Measurements from ENCODE around the gene FER. TPM values are rescaled to one million over a fixed set of nuclear protein-coding genes. Genes with fewer than 3 reads are reported as not detected.

Gene FER
- total and polyA plus RNA-seq, 2 of the 8 experiments (the other 6 are each of a cell fraction or from before 2014, with no cell fraction given) = 1.3 to 15.8 TPM

DNA sequence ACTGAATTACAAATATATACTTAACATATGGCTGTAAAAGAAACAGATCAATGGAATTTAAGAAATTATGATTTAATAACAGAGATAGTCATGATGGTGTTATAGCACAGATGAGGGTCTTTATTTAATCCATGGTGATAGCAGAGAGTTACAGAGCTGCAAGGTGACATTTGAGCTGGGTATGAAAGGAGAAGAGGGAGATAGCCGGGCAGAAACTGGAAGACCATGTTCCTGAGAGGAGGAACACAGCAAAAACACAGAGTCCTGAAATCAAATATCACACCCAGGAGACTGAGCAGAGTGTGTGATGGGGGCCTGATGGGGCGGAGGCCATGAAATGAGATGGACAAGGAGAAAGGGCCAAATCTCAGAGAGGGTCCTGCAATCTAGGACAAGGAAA is 498.7 kb downstream of the FER start:
- no peak overlapping the region for H3K56ac ChIP-seq (replicated peaks; ENCODE audit: insufficient read length, low read depth, low read length)
- no peak for TF ChIP-seq POLR2A (IDR thresholded peaks at IDR 0.05; ENCODE audit: control extremely low read depth in 1 of 2, low read depth in 2 of 2, low read length in 2 of 2)
- TF ChIP-seq POLR2AphosphoS5 (IDR thresholded peaks at IDR 0.05; ENCODE audit: low read depth, low read length) = no peak
- TF ChIP-seq, protein P1, sequence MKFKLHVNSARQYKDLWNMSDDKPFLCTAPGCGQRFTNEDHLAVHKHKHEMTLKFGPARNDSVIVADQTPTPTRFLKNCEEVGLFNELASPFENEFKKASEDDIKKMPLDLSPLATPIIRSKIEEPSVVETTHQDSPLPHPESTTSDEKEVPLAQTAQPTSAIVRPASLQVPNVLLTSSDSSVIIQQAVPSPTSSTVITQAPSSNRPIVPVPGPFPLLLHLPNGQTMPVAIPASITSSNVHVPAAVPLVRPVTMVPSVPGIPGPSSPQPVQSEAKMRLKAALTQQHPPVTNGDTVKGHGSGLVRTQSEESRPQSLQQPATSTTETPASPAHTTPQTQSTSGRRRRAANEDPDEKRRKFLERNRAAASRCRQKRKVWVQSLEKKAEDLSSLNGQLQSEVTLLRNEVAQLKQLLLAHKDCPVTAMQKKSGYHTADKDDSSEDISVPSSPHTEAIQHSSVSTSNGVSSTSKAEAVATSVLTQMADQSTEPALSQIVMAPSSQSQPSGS (IDR thresholded peaks at IDR 0.05; ENCODE audit: low read length) = no peak
- TF ChIP-seq EP300 (IDR thresholded peaks at IDR 0.05; ENCODE audit: borderline replicate concordance in 1 of 2, low read depth in 2 of 2, low read length in 2 of 2) = no peak
- TF ChIP-seq SP4 (IDR thresholded peaks at IDR 0.05; ENCODE audit: low read length) = no peak
- no peak overlapping the region for H2BK120ac ChIP-seq (replicated peaks; ENCODE audit: low read depth, low read length)
- H3K4me1 ChIP-seq (replicated peaks in 1 of 4; ENCODE audit: control insufficient read depth in 3 of 4, insufficient read depth in 4 of 4, low read length in 3 of 4) = no peaks in the 10 kb centered on the region
- no peaks in the 10 kb centered on the region for H3K79me1 ChIP-seq (ENCODE audit: low read depth, low read length)
- no peaks in the 10 kb centered on the region for H3K27me3 ChIP-seq (replicated peaks in 1 of 4; ENCODE audit: control insufficient read depth in 3 of 4, extremely low read depth in 1 of 4, insufficient read depth in 3 of 4, low read length in 3 of 4)
- 97% methylated on average over 2 of the region's 2 CpGs; no CpG with 5 or more reads in 1 of the 2 experiments for WGBS, 2 experiments (ENCODE audit: extremely low coverage in 1 of 2, insufficient coverage in 1 of 2, insufficient read length in 1 of 2, insufficient replicate concordance in 2 of 2, low coverage in 1 of 2, low lambda C conversion rate in 2 of 2, missing lambda C conversion rate in 1 of 2)
- no peak overlapping the region for H3K4ac ChIP-seq (replicated peaks; ENCODE audit: insufficient read length, low read depth, low read length)
- no peak overlapping the region for H4K5ac ChIP-seq (ENCODE audit: insufficient read length, low read depth, low read length)
- no peaks in the 10 kb centered on the region; a peak in 1 of 8 replicates for H3K36me3 ChIP-seq (ENCODE audit: control insufficient read depth in 2 of 4, insufficient read depth in 4 of 4, low read length in 3 of 4)
- no peak overlapping the region for H3K23ac ChIP-seq (ENCODE audit: insufficient read length)
- H3K9me3 ChIP-seq (ENCODE audit: insufficient read depth in 2 of 2, low read depth in 1 of 2, low read length in 1 of 2) = peaks cover 6 to 10% of the 10 kb centered on the region in 2 experiments; a peak in 2 of 4 replicates
- H3K4me2 ChIP-seq (ENCODE audit: insufficient read depth in 1 of 2, low read depth in 2 of 2, low read length in 2 of 2) = no peak overlapping the region
- DNase-seq (ENCODE audit: low read depth in 1 of 2, low spot score in 2 of 2) = no peak
- H3K79me2 ChIP-seq (ENCODE audit: control insufficient read depth in 1 of 2, insufficient read depth in 2 of 2, low read length in 2 of 2) = no peaks in the 10 kb centered on the region
- ChIA-PET POLR2A (ENCODE audit: partially characterized antibody) (interaction anchor here (1.4 kb wide), 1 partner anchor 10 kb away, joined by 3 read pairs; no protein-coding TSS in a partner anchor), CTCF (ENCODE audit: partially characterized antibody) (no interaction called here)
- no peak overlapping the region for H2BK5ac ChIP-seq (ENCODE audit: low read depth, low read length)
- no peak overlapping the region for H2AK5ac ChIP-seq (ENCODE audit: low read depth, low read length)
- no peak overlapping the region for H2AFZ ChIP-seq (ENCODE audit: low read length)
- no peak overlapping the region for H4K8ac ChIP-seq (ENCODE audit: extremely low read depth, insufficient read depth, low read length)
- no peak overlapping the region for H3K14ac ChIP-seq (ENCODE audit: insufficient read length)
- H2BK20ac ChIP-seq (ENCODE audit: low read length) = no peak overlapping the region
- H2BK12ac ChIP-seq (ENCODE audit: low read depth, low read length) = no peak overlapping the region
- no peaks in the 10 kb centered on the region for H4K20me1 ChIP-seq (replicated peaks in 1 of 2; ENCODE audit: control insufficient read depth in 1 of 2, insufficient read depth in 2 of 2, low read length in 2 of 2)
- H3K18ac ChIP-seq (ENCODE audit: extremely low read depth, low read length) = no peak overlapping the region
- no peak overlapping the region for H4K91ac ChIP-seq (replicated peaks; ENCODE audit: insufficient read length, low read length)
- no peak overlapping the region for H2BK15ac ChIP-seq (ENCODE audit: low read length)
- no peaks in the 10 kb centered on the region for H3K23me2 ChIP-seq (ENCODE audit: low read depth, low read length)
- FAIRE-seq = no peak
- H3K27ac ChIP-seq (ENCODE audit: low read depth, low read length) = no peak overlapping the region
- no peak overlapping the region for H3K4me3 ChIP-seq (ENCODE audit: extremely low read depth in 1 of 4, insufficient read depth in 2 of 4, low read depth in 3 of 4, low read length in 4 of 4)
- no peak overlapping the region for H3K9ac ChIP-seq (replicated peaks in 1 of 4; ENCODE audit: extremely low read depth in 1 of 4, low read depth in 3 of 4, low read length in 3 of 4)
